GM12878 (cell line): ENCODE measurements around the gene SIRT2. TPM values are rescaled to one million over a fixed set of nuclear protein-coding genes. Genes with fewer than 3 reads are reported as not detected.

ENCODE experiments used
- ATF7 ChIP-seq: fragments of 450-650 bp; IDR thresholded peaks from 2 replicates; pipeline ENCODE4 v1.6.1; 2016; ENCODE audit warnings: low read depth, mild to moderate bottlenecking
- BRCA1 ChIP-seq: IDR thresholded peaks from 2 replicates; pipeline ENCODE4 v1.6.1; 2011; ENCODE audit warnings: low read depth, low read length, improper control_type of control experiment
- CBFB ChIP-seq: IDR thresholded peaks from 2 replicates; pipeline ENCODE4 v1.6.1; 2016; ENCODE audit warnings: antibody characterized with exemption, low read depth
- DPF2 ChIP-seq: fragments of 450-650 bp; IDR thresholded peaks from 2 replicates; pipeline ENCODE4 v1.6.1; 2017; ENCODE audit warnings: mild to moderate bottlenecking
- EED ChIP-seq: sonication (generic); IDR thresholded peaks from 2 replicates; pipeline ENCODE4 v1.6.1; 2016; ENCODE audit warnings: antibody characterized with exemption, low read depth
- EP300 ChIP-seq, 2 experiments: fragments of 150-350 bp in 1 of 2; IDR thresholded peaks; 2 replicates each; pipeline ENCODE4 v1.6.1; 2011 to 2012; ENCODE audit warnings: low read depth in 2 of 2, low read length in 2 of 2, borderline replicate concordance in 1 of 2, improper control_type of control experiment in 1 of 2, inconsistent platforms in 1 of 2; ENCODE audit not compliant: control insufficient read depth in 1 of 2
- ETV6 ChIP-seq, 2 experiments: fragments of 450-650 bp in 1 of 2; IDR thresholded peaks in 1 of 2; conservative IDR thresholded peaks in 1 of 2; 2 replicates each; pipeline ENCODE4 v1.6.1; 2014; ENCODE audit warnings: antibody characterized with exemption in 1 of 2, borderline replicate concordance in 1 of 2, low read depth in 1 of 2, mild to moderate bottlenecking in 1 of 2, moderate library complexity in 1 of 2
- IRF5 ChIP-seq: fragments of 450-650 bp; IDR thresholded peaks from 2 replicates; pipeline ENCODE4 v1.6.1; 2017; ENCODE audit warnings: borderline replicate concordance
- MYB ChIP-seq: fragments of 150-350 bp; IDR thresholded peaks from 2 replicates; pipeline ENCODE4 v1.6.1; 2014; ENCODE audit warnings: mild to moderate bottlenecking, low read depth, low read length, borderline replicate concordance
- NR2F1 ChIP-seq: fragments of 450-650 bp; conservative IDR thresholded peaks from 2 replicates; pipeline ENCODE4 v1.6.1; 2017; ENCODE audit warnings: mild to moderate bottlenecking
- RB1 ChIP-seq: fragments of 450-650 bp; formaldehyde crosslinking; IDR thresholded peaks from 2 replicates; pipeline ENCODE4 v1.6.1; 2017; ENCODE audit warnings: mild to moderate bottlenecking, borderline replicate concordance
- SP1 ChIP-seq: IDR thresholded peaks from one replicate; pipeline ENCODE4 v1.6.1; 2011; ENCODE audit warnings: low read depth, low read length
- TBL1XR1 ChIP-seq: IDR thresholded peaks from 2 replicates; pipeline ENCODE4 v1.6.1; 2012; ENCODE audit warnings: low read depth, low read length, improper control_type of control experiment
- ZNF217 ChIP-seq: fragments of 450-650 bp; IDR thresholded peaks from 2 replicates; pipeline ENCODE4 v1.6.1; 2017; ENCODE audit warnings: antibody characterized with exemption, mild to moderate bottlenecking
- polyA plus RNA-seq, 11 experiments: library from polyadenylated mRNA; depleted of rRNA in 4 of 11; unstranded in 6 of 11; stranded (reverse) in 5 of 11; fragments of >200 nt; fragmentation: Nextera tagmentation in 4 of 11; fragmentation: Illumina TruSeq in 1 of 11; extraction: Ambion mirVana in 4 of 11; extraction: Trizol in 1 of 11; gene quantifications; 1 replicate in 1 of 11; 2 replicates in 10 of 11; pipeline versions ENCODE4 v1.2.1 to v1.2.3, GENCODE V29; 2011 to 2016; ENCODE audit warnings: inconsistent platforms in 2 of 11, missing spikeins in 2 of 11, low read depth in 1 of 11
- total RNA-seq, 4 experiments: library from RNA; depleted of rRNA in 3 of 4; stranded (reverse); fragments of >200 nt in 3 of 4; fragmentation: Illumina TruSeq in 1 of 4; extraction: Trizol in 1 of 4; gene quantifications; 2 replicates each; pipeline versions ENCODE4 v1.2.1 to v1.2.3, GENCODE V29; 2013 to 2021
- TF ChIP-seq, protein P1 (sequence below): fragments of 150-350 bp; IDR thresholded peaks from 2 replicates; pipeline ENCODE4 v1.6.1; 2016; ENCODE audit warnings: low read depth, low read length
- TF ChIP-seq, protein P2 (sequence below): IDR thresholded peaks from 2 replicates; pipeline ENCODE4 v1.6.1; 2011; ENCODE audit warnings: mild to moderate bottlenecking, low read depth, low read length, moderate library complexity; ENCODE audit not compliant: insufficient replicate concordance
- TF ChIP-seq, protein P3 (sequence below): fragments of 450-650 bp; IDR thresholded peaks from 2 replicates; pipeline ENCODE4 v1.6.1; 2018; ENCODE audit warnings: borderline replicate concordance, mild to moderate bottlenecking; ENCODE audit not compliant: partially characterized antibody
- TF ChIP-seq, protein P4 (sequence below): fragments of 450-650 bp; formaldehyde crosslinking; IDR thresholded peaks from 2 replicates; pipeline ENCODE4 v1.4.0; 2022; ENCODE audit warnings: mild to moderate bottlenecking, moderate library complexity

Gene SIRT2
- total and polyA plus RNA-seq, 10 of the 15 experiments (the other 5 are each of a cell fraction or from before 2014, with no cell fraction given) = 1.4 to 38.7 (median 24.1) TPM

GRCh38 chr19:38851622-38852230 is 47.7 kb downstream of the SIRT2 start (continued):
- TF ChIP-seq, protein P1, sequence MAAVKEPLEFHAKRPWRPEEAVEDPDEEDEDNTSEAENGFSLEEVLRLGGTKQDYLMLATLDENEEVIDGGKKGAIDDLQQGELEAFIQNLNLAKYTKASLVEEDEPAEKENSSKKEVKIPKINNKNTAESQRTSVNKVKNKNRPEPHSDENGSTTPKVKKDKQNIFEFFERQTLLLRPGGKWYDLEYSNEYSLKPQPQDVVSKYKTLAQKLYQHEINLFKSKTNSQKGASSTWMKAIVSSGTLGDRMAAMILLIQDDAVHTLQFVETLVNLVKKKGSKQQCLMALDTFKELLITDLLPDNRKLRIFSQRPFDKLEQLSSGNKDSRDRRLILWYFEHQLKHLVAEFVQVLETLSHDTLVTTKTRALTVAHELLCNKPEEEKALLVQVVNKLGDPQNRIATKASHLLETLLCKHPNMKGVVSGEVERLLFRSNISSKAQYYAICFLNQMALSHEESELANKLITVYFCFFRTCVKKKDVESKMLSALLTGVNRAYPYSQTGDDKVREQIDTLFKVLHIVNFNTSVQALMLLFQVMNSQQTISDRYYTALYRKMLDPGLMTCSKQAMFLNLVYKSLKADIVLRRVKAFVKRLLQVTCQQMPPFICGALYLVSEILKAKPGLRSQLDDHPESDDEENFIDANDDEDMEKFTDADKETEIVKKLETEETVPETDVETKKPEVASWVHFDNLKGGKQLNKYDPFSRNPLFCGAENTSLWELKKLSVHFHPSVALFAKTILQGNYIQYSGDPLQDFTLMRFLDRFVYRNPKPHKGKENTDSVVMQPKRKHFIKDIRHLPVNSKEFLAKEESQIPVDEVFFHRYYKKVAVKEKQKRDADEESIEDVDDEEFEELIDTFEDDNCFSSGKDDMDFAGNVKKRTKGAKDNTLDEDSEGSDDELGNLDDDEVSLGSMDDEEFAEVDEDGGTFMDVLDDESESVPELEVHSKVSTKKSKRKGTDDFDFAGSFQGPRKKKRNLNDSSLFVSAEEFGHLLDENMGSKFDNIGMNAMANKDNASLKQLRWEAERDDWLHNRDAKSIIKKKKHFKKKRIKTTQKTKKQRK = no peak
- no peak for TF ChIP-seq ETV6 (conservative IDR thresholded peaks at IDR 0.05 in 1 of 2, IDR thresholded peaks at IDR 0.05 in 1 of 2; ENCODE audit: borderline replicate concordance in 1 of 2, low read depth in 1 of 2)
- no peak for TF ChIP-seq MYB
- peak; percentile 55; the same call in 1 of the 2 replicates for TF ChIP-seq ATF7
- TF ChIP-seq, protein P2, sequence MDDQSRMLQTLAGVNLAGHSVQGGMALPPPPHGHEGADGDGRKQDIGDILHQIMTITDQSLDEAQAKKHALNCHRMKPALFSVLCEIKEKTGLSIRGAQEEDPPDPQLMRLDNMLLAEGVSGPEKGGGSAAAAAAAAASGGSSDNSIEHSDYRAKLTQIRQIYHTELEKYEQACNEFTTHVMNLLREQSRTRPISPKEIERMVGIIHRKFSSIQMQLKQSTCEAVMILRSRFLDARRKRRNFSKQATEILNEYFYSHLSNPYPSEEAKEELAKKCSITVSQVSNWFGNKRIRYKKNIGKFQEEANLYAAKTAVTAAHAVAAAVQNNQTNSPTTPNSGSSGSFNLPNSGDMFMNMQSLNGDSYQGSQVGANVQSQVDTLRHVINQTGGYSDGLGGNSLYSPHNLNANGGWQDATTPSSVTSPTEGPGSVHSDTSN = no peak
- peak; percentile 60; the same call in 1 of the 2 replicates for TF ChIP-seq DPF2
- no peak for TF ChIP-seq ZNF217
- TF ChIP-seq SP1 = peak; percentile 54
- no peak for TF ChIP-seq EED
- TF ChIP-seq BRCA1 = no peak
- TF ChIP-seq RB1 = peak; percentile 59; the same call in 1 of the 2 replicates
- no peak for TF ChIP-seq CBFB
- no peak; the same call in 1 of the 2 replicates for TF ChIP-seq NR2F1
- TF ChIP-seq TBL1XR1 = peak; percentile 43; the same call in 1 of the 2 replicates
- TF ChIP-seq, protein P3, sequence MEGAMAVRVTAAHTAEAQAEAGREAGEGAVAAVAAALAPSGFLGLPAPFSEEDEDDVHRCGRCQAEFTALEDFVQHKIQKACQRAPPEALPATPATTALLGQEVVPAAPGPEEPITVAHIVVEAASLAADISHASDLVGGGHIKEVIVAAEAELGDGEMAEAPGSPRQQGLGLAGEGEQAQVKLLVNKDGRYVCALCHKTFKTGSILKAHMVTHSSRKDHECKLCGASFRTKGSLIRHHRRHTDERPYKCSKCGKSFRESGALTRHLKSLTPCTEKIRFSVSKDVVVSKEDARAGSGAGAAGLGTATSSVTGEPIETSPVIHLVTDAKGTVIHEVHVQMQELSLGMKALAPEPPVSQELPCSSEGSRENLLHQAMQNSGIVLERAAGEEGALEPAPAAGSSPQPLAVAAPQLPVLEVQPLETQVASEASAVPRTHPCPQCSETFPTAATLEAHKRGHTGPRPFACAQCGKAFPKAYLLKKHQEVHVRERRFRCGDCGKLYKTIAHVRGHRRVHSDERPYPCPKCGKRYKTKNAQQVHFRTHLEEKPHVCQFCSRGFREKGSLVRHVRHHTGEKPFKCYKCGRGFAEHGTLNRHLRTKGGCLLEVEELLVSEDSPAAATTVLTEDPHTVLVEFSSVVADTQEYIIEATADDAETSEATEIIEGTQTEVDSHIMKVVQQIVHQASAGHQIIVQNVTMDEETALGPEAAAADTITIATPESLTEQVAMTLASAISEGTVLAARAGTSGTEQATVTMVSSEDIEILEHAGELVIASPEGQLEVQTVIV = no peak
- TF ChIP-seq, protein P4, sequence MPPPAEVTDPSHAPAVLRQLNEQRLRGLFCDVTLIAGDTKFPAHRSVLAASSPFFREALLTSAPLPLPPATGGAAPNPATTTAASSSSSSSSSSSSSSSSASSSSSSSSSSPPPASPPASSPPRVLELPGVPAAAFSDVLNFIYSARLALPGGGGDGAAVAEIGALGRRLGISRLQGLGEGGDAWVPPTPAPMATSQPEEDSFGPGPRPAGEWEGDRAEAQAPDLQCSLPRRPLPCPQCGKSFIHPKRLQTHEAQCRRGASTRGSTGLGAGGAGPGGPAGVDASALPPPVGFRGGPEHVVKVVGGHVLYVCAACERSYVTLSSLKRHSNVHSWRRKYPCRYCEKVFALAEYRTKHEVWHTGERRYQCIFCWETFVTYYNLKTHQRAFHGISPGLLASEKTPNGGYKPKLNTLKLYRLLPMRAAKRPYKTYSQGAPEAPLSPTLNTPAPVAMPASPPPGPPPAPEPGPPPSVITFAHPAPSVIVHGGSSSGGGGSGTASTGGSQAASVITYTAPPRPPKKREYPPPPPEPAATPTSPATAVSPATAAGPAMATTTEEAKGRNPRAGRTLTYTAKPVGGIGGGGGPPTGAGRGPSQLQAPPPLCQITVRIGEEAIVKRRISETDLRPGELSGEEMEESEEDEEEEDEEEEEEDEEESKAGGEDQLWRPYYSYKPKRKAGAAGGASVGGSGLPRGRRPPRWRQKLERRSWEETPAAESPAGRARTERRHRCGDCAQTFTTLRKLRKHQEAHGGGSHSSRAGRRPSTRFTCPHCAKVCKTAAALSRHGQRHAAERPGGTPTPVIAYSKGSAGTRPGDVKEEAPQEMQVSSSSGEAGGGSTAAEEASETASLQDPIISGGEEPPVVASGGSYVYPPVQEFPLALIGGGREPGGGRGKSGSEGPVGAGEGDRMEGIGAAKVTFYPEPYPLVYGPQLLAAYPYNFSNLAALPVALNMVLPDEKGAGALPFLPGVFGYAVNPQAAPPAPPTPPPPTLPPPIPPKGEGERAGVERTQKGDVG (CRISPR knock-in tag) = no peak
- TF ChIP-seq IRF5 = no peak
- TF ChIP-seq EP300 (IDR thresholded peaks at IDR 0.05; ENCODE audit: borderline replicate concordance in 1 of 2, control insufficient read depth in 1 of 2, low read depth in 2 of 2, low read length in 2 of 2) = no peak
